Measurements from ENCODE around the gene EDC3.

Gene EDC3

GRCh38 chr15:74709011-74709410 lies 13.2 kb upstream of the EDC3 start:
- TF ChIP-seq, protein P1, sequence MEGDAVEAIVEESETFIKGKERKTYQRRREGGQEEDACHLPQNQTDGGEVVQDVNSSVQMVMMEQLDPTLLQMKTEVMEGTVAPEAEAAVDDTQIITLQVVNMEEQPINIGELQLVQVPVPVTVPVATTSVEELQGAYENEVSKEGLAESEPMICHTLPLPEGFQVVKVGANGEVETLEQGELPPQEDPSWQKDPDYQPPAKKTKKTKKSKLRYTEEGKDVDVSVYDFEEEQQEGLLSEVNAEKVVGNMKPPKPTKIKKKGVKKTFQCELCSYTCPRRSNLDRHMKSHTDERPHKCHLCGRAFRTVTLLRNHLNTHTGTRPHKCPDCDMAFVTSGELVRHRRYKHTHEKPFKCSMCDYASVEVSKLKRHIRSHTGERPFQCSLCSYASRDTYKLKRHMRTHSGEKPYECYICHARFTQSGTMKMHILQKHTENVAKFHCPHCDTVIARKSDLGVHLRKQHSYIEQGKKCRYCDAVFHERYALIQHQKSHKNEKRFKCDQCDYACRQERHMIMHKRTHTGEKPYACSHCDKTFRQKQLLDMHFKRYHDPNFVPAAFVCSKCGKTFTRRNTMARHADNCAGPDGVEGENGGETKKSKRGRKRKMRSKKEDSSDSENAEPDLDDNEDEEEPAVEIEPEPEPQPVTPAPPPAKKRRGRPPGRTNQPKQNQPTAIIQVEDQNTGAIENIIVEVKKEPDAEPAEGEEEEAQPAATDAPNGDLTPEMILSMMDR (IDR thresholded peaks at IDR 0.05; ENCODE audit: low read depth, low read length, missing control alignments), result no peak
- no peak for DNase-seq (ENCODE audit: low read depth)
- in situ Hi-C loops (cut with HindIII; ENCODE audit: low sequenced_read_pairs), result loop anchor here (5.0 kb wide), 2 partner anchors 63 to 77 kb away; no protein-coding TSS in a partner anchor
- H3K4me3 ChIP-seq (ENCODE audit: low read depth, low read length), result no peak overlapping the region

DNA sequence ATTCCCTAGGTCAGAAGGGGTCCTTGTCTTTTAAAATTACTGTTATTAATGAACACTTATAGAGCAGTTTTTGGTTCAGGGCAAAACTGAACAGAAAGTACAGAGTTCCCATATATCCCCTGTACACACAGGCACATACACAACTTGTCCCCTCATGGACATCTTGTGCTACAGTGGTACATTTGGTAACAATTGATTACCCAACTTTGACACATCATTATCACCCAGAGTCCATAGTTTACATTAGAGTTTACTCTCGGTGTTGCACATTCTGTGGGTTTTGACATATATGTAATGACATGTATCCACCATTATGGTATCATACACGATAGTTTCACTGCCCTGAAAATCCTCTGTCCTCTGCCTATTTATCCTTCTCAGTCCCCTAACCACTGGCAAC lies 984 bp upstream of the EDC3 start:
- in situ Hi-C loops (cut with HindIII; ENCODE audit: low sequenced_read_pairs), result no loop called here
- H3K4me3 ChIP-seq (ENCODE audit: low read depth, low read length), result no peak overlapping the region
- no peak for DNase-seq (ENCODE audit: low read depth)
- TF ChIP-seq, protein P1 (IDR thresholded peaks at IDR 0.05; ENCODE audit: low read depth, low read length, missing control alignments), result no peak

- no peak for DNase-seq (ENCODE audit: low read depth)
These were observed 540 bp upstream of the EDC3 start for GRCh38 chr15:74696398-74696729.

DNA sequence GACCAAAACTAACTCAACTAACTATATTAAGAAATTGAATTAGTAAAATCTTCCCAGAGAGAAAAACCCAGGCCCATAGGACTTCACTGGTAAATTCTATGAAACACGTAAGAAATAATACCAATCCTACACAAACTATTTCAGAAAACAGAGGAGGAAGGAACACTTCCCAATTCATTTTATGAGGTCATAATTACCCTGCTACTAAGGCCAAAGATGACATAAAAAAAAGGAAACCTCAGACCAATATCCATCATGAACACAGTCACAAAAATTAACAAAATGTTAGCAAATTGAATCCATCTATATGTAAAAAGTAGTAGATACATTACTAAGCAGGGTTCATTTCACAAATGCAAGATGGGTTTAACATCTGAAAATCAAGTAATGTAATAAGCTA lies 3.5 kb downstream of the EDC3 start:
- no peak overlapping the region for H3K4me3 ChIP-seq (ENCODE audit: low read depth, low read length)
- DNase-seq (ENCODE audit: low read depth), result no peak
- in situ Hi-C loops (cut with HindIII; ENCODE audit: low sequenced_read_pairs), result no loop called here
- TF ChIP-seq, protein P1 (IDR thresholded peaks at IDR 0.05; ENCODE audit: low read depth, low read length, missing control alignments), result no peak

More at GRCh38 chr15:74696398-74696729, 540 bp upstream of the EDC3 start:
- TF ChIP-seq, protein P1 (IDR thresholded peaks at IDR 0.05; ENCODE audit: low read depth, low read length, missing control alignments), result no peak
- in situ Hi-C loops (cut with HindIII; ENCODE audit: low sequenced_read_pairs), result no loop called here
- peak overlapping the region; percentile 89 for H3K4me3 ChIP-seq (ENCODE audit: low read depth, low read length)

DNA sequence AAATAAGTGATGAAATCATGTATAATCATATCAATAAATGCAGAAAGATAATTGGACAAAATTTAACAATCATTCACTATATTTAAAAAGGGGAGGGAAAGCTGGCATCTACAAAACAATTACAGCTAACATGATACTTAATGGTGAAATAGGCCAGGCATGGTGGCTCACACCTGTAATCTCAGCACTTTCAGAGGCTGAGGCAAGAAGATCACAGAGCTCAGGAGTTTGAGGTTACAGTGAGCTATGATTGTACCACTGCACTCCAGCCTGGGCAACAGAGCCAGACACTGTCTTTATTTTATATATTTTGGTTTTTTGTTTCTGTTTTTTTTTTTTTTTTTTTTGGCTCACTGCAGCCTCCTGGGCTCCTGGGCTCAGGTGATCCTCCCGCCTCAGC lies 12.1 kb downstream of the EDC3 start:
- in situ Hi-C loops (cut with HindIII; ENCODE audit: low sequenced_read_pairs), result no loop called here

DNA sequence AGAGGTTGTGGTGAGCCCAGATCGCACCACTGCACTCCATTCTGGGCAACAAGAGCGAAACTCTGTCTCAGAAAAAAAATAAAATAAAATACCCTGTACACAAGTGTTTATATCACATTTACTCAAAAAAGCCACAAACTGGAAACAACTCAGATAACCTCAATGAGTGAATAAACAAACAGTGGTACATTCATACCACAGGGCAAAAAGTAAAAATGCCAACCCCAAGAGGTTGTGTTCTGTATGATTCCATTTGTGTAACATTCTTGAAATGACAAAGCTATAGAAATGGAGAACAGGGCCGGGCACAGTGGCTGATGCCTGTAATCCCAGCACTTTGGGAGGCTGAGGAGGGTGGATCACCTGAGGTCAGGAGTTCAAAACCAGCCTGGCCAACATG lies 12.9 kb downstream of the EDC3 start:
- in situ Hi-C loops (cut with HindIII; ENCODE audit: low sequenced_read_pairs), result no loop called here
- no peak for DNase-seq (ENCODE audit: low read depth)

More for the DNA sequence above, 12.1 kb downstream of the EDC3 start:
- H3K4me3 ChIP-seq (ENCODE audit: low read depth, low read length), result no peak overlapping the region
- TF ChIP-seq, protein P1 (IDR thresholded peaks at IDR 0.05; ENCODE audit: low read depth, low read length, missing control alignments), result no peak
- no peak for DNase-seq (ENCODE audit: low read depth)

More for the DNA sequence above, 12.9 kb downstream of the EDC3 start:
- TF ChIP-seq, protein P1 (IDR thresholded peaks at IDR 0.05; ENCODE audit: low read depth, low read length, missing control alignments), result no peak
- no peak overlapping the region for H3K4me3 ChIP-seq (ENCODE audit: low read depth, low read length)

Data from astrocyte of the cerebellum (primary cell).